Body of pancreas (tissue), 4 donors: ENCODE data around the gene CTXN1. TPM values are rescaled to one million over a fixed set of nuclear protein-coding genes. Genes with fewer than 3 reads are reported as not detected.

Experiments
- ATAC-seq: fragments of 150-250 bp; one replicate; pipeline ENCODE4 v1.9.1; 2016
- DNase-seq, 4 donors: peaks; one replicate each; pipeline ENCODE4 v3.0.0-alpha.2; 2019
- H3K27ac ChIP-seq, 4 donors: fragments of 200-600 bp; sonication (generic); 1 replicate in 3 of 4; 2 replicates in 1 of 4; pipeline versions ENCODE4 v1.5.1 to v1.6.1; 2016 to 2019; ENCODE audit warnings: mild to moderate bottlenecking in 1 of 4, mixed read lengths in 1 of 4, moderate library complexity in 1 of 4
- H3K27me3 ChIP-seq, 2 donors: fragments of 200-600 bp; sonication (generic); one replicate each; pipeline ENCODE4 v1.6.0; 2016; ENCODE audit warnings: mild to moderate bottlenecking in 1 of 2
- H3K36me3 ChIP-seq, 2 donors: fragments of 200-600 bp; sonication (generic); replicated peaks in 1 of 2; 2 replicates each; pipeline ENCODE4 v1.5.1; 2016; ENCODE audit warnings: low read depth in 2 of 2; ENCODE audit not compliant: insufficient read depth in 1 of 2
- H3K4me1 ChIP-seq: fragments of 200-600 bp; sonication (generic); one replicate; pipeline ENCODE4 v1.6.0; 2016
- H3K4me3 ChIP-seq, 2 donors: fragments of 200-600 bp; sonication (generic); 1 replicate in 1 of 2; 2 replicates in 1 of 2; pipeline ENCODE4 v1.5.1; 2016 to 2019
- H3K9me3 ChIP-seq, 3 donors: fragments of 200-600 bp; sonication (generic); 1 replicate in 2 of 3; 2 replicates in 1 of 3; pipeline ENCODE4 v1.5.1; 2016
- CTCF ChIP-seq, 7 experiments: fragments of 450-650 bp in 4 of 7; fragments of 200-600 bp in 3 of 7; sonication (generic) in 3 of 7; IDR thresholded peaks; one replicate each; pipeline ENCODE4 v1.5.1; 2016 to 2019; ENCODE audit warnings: antibody characterized with exemption in 7 of 7
- POLR2A ChIP-seq, 3 donors: fragments of 450-650 bp; IDR thresholded peaks; one replicate each; pipeline ENCODE4 v1.6.1; 2016; ENCODE audit warnings: antibody characterized with exemption in 3 of 3, mild to moderate bottlenecking in 2 of 3
- WGBS, 2 donors: methylation state at CpG; one replicate each; pipeline ENCODE4 v1.1.5; 2017; 5-methylcytosine and 5-hydroxymethylcytosine counted together
- intact Hi-C: fragments of 100-400 bp; cut with DNase I; formaldehyde crosslinking; loops from one replicate; pipeline ENCODE4 v1.15.1; 2023
- total RNA-seq, 2 donors: library from RNA; depleted of rRNA; stranded (reverse); fragments of >200 nt; gene quantifications; one replicate each; pipeline ENCODE4 v1.1.0, GENCODE V29; 2016

Gene CTXN1
- total RNA-seq, 2 donors from 2014 or later: 5.7 to 10.2 TPM

GRCh38 chr19:7965921-7966665 lies 40.2 kb upstream of the CTXN1 start:
- Histone ChIP-seq H3K4me1 (no peaks in the 10 kb centered on the region), H3K27ac (no peak overlapping the region), H3K27me3 (no peaks in the 10 kb centered on the region), H3K36me3 (peaks cover 7 to 15% of the 10 kb centered on the region in 2 donors), H3K9me3 (no peaks in the 10 kb centered on the region), H3K4me3 (no peak overlapping the region)
- no peak for ATAC-seq
- 86 to 89% methylated on average over 12 of the region's 12 CpGs for WGBS, 2 donors
- intact Hi-C loops: loop anchor here (10.0 kb wide), 1 partner anchor 169 kb away; no protein-coding TSS in a partner anchor
- DNase-seq: no peak
- no peak for TF ChIP-seq CTCF (IDR thresholded peaks at IDR 0.05)
- TF ChIP-seq POLR2A (IDR thresholded peaks at IDR 0.05): no peak

- Histone ChIP-seq H3K36me3 (peaks cover 7 to 15% of the 10 kb centered on the region in 2 donors), H3K27ac (no peak overlapping the region), H3K9me3 (no peaks in the 10 kb centered on the region), H3K4me3 (no peak overlapping the region), H3K4me1 (no peaks in the 10 kb centered on the region), H3K27me3 (no peaks in the 10 kb centered on the region)
- no peak for TF ChIP-seq POLR2A (IDR thresholded peaks at IDR 0.05)
- TF ChIP-seq CTCF (IDR thresholded peaks at IDR 0.05): no peak
- DNase-seq (no peak), ATAC-seq (no peak)
- intact Hi-C loops: loop anchor here (10.0 kb wide), 1 partner anchor 169 kb away; no protein-coding TSS in a partner anchor
- WGBS, 2 donors: 86 to 90% methylated on average over 12 of the region's 12 CpGs
These were observed 39.4 kb upstream of the CTXN1 start for GRCh38 chr19:7965259-7965841.

DNA sequence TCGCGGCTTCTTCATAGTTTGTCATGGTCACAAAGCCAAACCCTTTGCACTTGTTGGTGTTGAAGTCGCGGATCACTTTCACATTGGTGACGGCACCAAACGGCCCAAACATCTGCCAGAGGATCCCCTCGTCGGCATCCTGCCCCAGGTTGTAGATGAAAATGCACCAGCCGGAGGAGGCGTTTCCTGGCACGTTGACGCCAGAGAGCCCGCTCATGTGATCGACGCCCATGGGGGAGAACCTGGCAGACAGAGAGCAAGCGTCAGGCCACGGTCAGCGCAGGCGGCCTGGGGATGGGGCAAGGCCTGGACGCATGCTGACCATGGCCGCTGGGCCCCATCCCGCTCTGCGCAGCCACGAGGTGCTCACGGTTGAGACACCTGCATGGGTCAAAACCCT lies 37.6 kb upstream of the CTXN1 start:
- no peak for ATAC-seq
- 91 to 94% methylated on average over 25 of the region's 25 CpGs for WGBS, 2 donors
- Histone ChIP-seq H3K4me3 (no peak overlapping the region), H3K36me3 (peaks cover 7 to 15% of the 10 kb centered on the region in 2 donors), H3K27ac (no peak overlapping the region), H3K4me1 (no peaks in the 10 kb centered on the region), H3K27me3 (no peaks in the 10 kb centered on the region), H3K9me3 (no peaks in the 10 kb centered on the region)
- intact Hi-C loops: loop anchor here (10.0 kb wide), 1 partner anchor 171 kb away; no protein-coding TSS in a partner anchor
- no peak for DNase-seq
- TF ChIP-seq POLR2A (IDR thresholded peaks at IDR 0.05) (no peak), CTCF (IDR thresholded peaks at IDR 0.05) (no peak)

DNA sequence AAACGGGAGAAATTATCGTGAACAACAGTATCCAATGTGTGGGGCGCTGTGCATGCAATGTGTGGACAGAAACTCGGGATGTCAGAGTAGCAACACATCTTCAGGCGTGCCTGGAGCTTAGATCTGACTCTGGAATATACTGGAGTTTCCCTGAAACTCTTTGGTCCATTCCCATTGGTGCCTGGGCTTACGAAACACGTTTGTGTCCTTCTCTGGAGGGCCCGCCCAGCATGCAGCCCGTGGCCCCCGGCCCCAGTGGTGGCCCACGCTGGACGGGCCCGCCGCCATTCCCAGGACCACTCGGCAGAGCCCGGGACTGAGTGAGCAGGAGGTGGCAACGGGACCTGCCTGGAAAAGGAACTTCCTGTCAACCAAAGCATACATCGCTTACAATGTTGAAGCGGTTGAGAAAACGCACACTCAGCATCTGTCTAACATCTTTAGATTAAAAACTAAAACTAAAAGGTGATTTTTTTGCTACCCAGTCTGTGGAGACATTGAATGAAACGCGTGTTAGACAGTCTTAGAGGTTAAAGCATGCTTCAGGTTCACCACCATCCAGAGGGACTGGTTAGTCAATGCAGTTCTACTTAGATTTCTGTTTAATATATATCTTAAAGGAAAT lies 36.8 kb upstream of the CTXN1 start:
- DNase-seq (no peak), ATAC-seq (no peak)
- Histone ChIP-seq H3K4me3 (no peak overlapping the region), H3K27me3 (no peaks in the 10 kb centered on the region), H3K36me3 (peaks cover 7 to 15% of the 10 kb centered on the region in 2 donors), H3K4me1 (no peaks in the 10 kb centered on the region), H3K27ac (no peak overlapping the region), H3K9me3 (no peaks in the 10 kb centered on the region)
- WGBS, 2 donors: 65 to 70% methylated on average over 10 to 22 of the region's 22 CpGs
- intact Hi-C loops: loop anchor here (10.0 kb wide), 1 partner anchor 172 kb away; no protein-coding TSS in a partner anchor
- no peak for TF ChIP-seq CTCF (IDR thresholded peaks at IDR 0.05)
- TF ChIP-seq POLR2A (IDR thresholded peaks at IDR 0.05): no peak
